SK-N-SH (cell line): Measurements from ENCODE around the gene ACP6. TPM values are rescaled to one million over a fixed set of nuclear protein-coding genes. Genes with fewer than 3 reads are reported as not detected.

Experiments used
- CTCF ChIA-PET: fragments of 300-600, 350-600 bp; formaldehyde crosslinking; extraction: SDS; loops from one replicate; lab custom pipeline; 2021; lab: Yijun Ruan, JAX
- POLR2A ChIA-PET: fragments of 350-600 bp; sonication (Branson Sonifier 250); formaldehyde crosslinking; extraction: SDS; loops from one replicate; lab custom pipeline; 2020; ENCODE audit warnings: antibody characterized with exemption, inconsistent platforms; lab: Yijun Ruan, JAX
- DNase-seq: peaks from one replicate; pipeline ENCODE4 v3.0.0; 2012
- H2AFZ ChIP-seq: fragments of 200-600 bp; sonication (generic); 2 replicates; pipeline ENCODE4 v1.8.1; 2016; ENCODE audit warnings: antibody characterized with exemption, mild to moderate bottlenecking, low read depth
- H3F3A ChIP-seq: fragments of 200-600 bp; sonication (generic); replicated peaks from 2 replicates; pipeline ENCODE3; 2016; ENCODE audit warnings: antibody characterized with exemption, mild to moderate bottlenecking; ENCODE audit not compliant: insufficient read depth
- H3K27ac ChIP-seq, 2 experiments: fragments of 200-500 bp in 1 of 2; fragments of 200-600 bp in 1 of 2; sonication (Bioruptor generic) in 1 of 2; sonication (generic), shearing (Covaris generic) in 1 of 2; 2 replicates each; pipeline versions ENCODE4 v1.5.1 to v1.6.1; 2014 to 2016; ENCODE audit warnings: low read depth in 2 of 2, inconsistent platforms in 1 of 2, low read length in 1 of 2, mild to moderate bottlenecking in 1 of 2, mixed read lengths in 1 of 2
- H3K27me3 ChIP-seq: fragments of 200-600 bp; sonication (generic), shearing (Covaris generic); 2 replicates; pipeline ENCODE4 v1.6.1; 2016; ENCODE audit warnings: mixed run types; ENCODE audit not compliant: insufficient read depth
- H3K36me3 ChIP-seq, 2 experiments: fragments of 200-500 bp in 1 of 2; fragments of 200-600 bp in 1 of 2; sonication (Bioruptor generic) in 1 of 2; sonication (generic) in 1 of 2; replicated peaks in 1 of 2; 2 replicates each; pipeline versions ENCODE3 to v1.5.1; 2014 to 2016; ENCODE audit warnings: low read length in 1 of 2, mild to moderate bottlenecking in 1 of 2; ENCODE audit not compliant: insufficient read depth in 2 of 2, control insufficient read depth in 1 of 2
- H3K4me1 ChIP-seq, 2 experiments: fragments of 200-500 bp in 1 of 2; fragments of 200-600 bp in 1 of 2; sonication (Bioruptor generic) in 1 of 2; sonication (generic), shearing (Covaris generic) in 1 of 2; 2 replicates each; pipeline versions ENCODE4 v1.5.1 to v1.6.1; 2014 to 2016; ENCODE audit warnings: low read depth in 1 of 2, low read length in 1 of 2, mixed run types in 1 of 2; ENCODE audit not compliant: insufficient read depth in 2 of 2, control insufficient read depth in 1 of 2
- H3K4me2 ChIP-seq: fragments of 200-600 bp; sonication (generic), shearing (Covaris generic); 2 replicates; pipeline ENCODE4 v1.6.1; 2017; ENCODE audit warnings: mixed run types
- H3K4me3 ChIP-seq, 2 experiments: fragments of 200-500 bp in 1 of 2; fragments of 200-600 bp in 1 of 2; sonication (Bioruptor generic) in 1 of 2; sonication (generic), shearing (Covaris generic) in 1 of 2; 2 replicates each; pipeline versions ENCODE4 v1.5.1 to v1.8.1; 2014 to 2016; ENCODE audit warnings: low read depth in 2 of 2, inconsistent platforms in 1 of 2, low read length in 1 of 2, mild to moderate bottlenecking in 1 of 2, mixed read lengths in 1 of 2, moderate library complexity in 1 of 2
- H3K79me2 ChIP-seq: fragments of 200-600 bp; sonication (generic); 2 replicates; pipeline ENCODE4 v1.8.1; 2017; ENCODE audit warnings: mild to moderate bottlenecking; ENCODE audit not compliant: insufficient read depth
- H3K9ac ChIP-seq: fragments of 200-600 bp; sonication (generic); 2 replicates; pipeline ENCODE4 v1.6.1; 2017; ENCODE audit warnings: mixed run types
- H3K9me2 ChIP-seq: fragments of 200-600 bp; sonication (generic); 2 replicates; pipeline ENCODE4 v1.6.1; 2017; ENCODE audit warnings: mixed run types
- H3K9me3 ChIP-seq: fragments of 200-600 bp; sonication (generic); 2 replicates; pipeline ENCODE4 v1.6.1; 2017; ENCODE audit warnings: mixed run types, mild to moderate bottlenecking, moderate library complexity
- H4K20me1 ChIP-seq: fragments of 200-600 bp; sonication (generic); 2 replicates; pipeline ENCODE4 v1.6.1; 2017; ENCODE audit warnings: mild to moderate bottlenecking, mixed run types; ENCODE audit not compliant: insufficient read depth
- CHD2 ChIP-seq: fragments of 150-350 bp; IDR thresholded peaks from 2 replicates; pipeline ENCODE4 v1.6.1; 2018; ENCODE audit warnings: low read length; ENCODE audit not compliant: partially characterized antibody
- EP300 ChIP-seq, 2 experiments: IDR thresholded peaks; 2 replicates each; pipeline versions ENCODE4 v1.4.0 to v1.6.1; 2012; ENCODE audit warnings: borderline replicate concordance in 1 of 2, low read depth in 1 of 2, low read length in 1 of 2
- EZH2phosphoT487 ChIP-seq: fragments of 200-600 bp; sonication (generic); IDR thresholded peaks from 2 replicates; pipeline ENCODE4 v1.6.1; 2017; ENCODE audit warnings: low read depth, mixed run types, mild to moderate bottlenecking, antibody characterized with exemption, moderate library complexity, borderline replicate concordance
- GABPA ChIP-seq: IDR thresholded peaks from 2 replicates; pipeline ENCODE4 v1.4.0; 2012; ENCODE audit warnings: low read depth, mild to moderate bottlenecking
- GATA2 ChIP-seq: sonication (generic); formaldehyde crosslinking; IDR thresholded peaks from 2 replicates; pipeline ENCODE4 v1.5.0; 2020; ENCODE audit warnings: mild to moderate bottlenecking, missing genetic modification reagents
- IRF3 ChIP-seq: fragments of 150-350 bp; IDR thresholded peaks from 2 replicates; pipeline ENCODE4 v1.6.1; 2016; ENCODE audit warnings: mild to moderate bottlenecking, low read depth, low read length
- MAX ChIP-seq: IDR thresholded peaks from 2 replicates; pipeline ENCODE4 v1.4.0; 2012; ENCODE audit warnings: low read depth
- MEF2A ChIP-seq: IDR thresholded peaks from 2 replicates; pipeline ENCODE4 v1.4.0; 2012; ENCODE audit warnings: low read depth, borderline replicate concordance
- MXI1 ChIP-seq: IDR thresholded peaks from 2 replicates; pipeline ENCODE4 v1.6.1; 2012; ENCODE audit warnings: mild to moderate bottlenecking, low read depth, low read length, improper control_type of control experiment
- NFIC ChIP-seq: IDR thresholded peaks from 2 replicates; pipeline ENCODE4 v1.4.0; 2012; ENCODE audit warnings: borderline replicate concordance
- NRF1 ChIP-seq: IDR thresholded peaks from 2 replicates; pipeline ENCODE4 v1.6.1; 2012; ENCODE audit warnings: low read depth, mild to moderate bottlenecking, low read length
- POLR2AphosphoS5 ChIP-seq: IDR thresholded peaks from 2 replicates; pipeline ENCODE4 v1.6.1; 2012; ENCODE audit warnings: low read depth, low read length
- RCOR1 ChIP-seq: fragments of 150-350 bp; IDR thresholded peaks from 2 replicates; pipeline ENCODE4 v1.6.1; 2017; ENCODE audit warnings: antibody characterized with exemption, low read length
- REST ChIP-seq: IDR thresholded peaks from 2 replicates; pipeline ENCODE4 v1.6.1; 2012; ENCODE audit warnings: mild to moderate bottlenecking, low read depth, low read length, moderate library complexity
- RFX5 ChIP-seq: IDR thresholded peaks from 2 replicates; pipeline ENCODE4 v1.6.1; 2012; ENCODE audit warnings: mild to moderate bottlenecking, improper control_type of control experiment, low read length
- RXRA ChIP-seq: IDR thresholded peaks from 2 replicates; pipeline ENCODE4 v1.4.0; 2012; ENCODE audit warnings: low read depth, mild to moderate bottlenecking, borderline replicate concordance
- SIN3A ChIP-seq: IDR thresholded peaks from 2 replicates; pipeline ENCODE4 v1.6.1; 2012; ENCODE audit warnings: low read depth, mild to moderate bottlenecking, low read length, moderate library complexity, borderline replicate concordance
- TAF1 ChIP-seq: IDR thresholded peaks from 2 replicates; pipeline ENCODE4 v1.6.1; 2012; ENCODE audit warnings: low read depth, mild to moderate bottlenecking, low read length, moderate library complexity, borderline replicate concordance
- USF1 ChIP-seq: IDR thresholded peaks from 2 replicates; pipeline ENCODE4 v1.4.0; 2012; ENCODE audit warnings: low read depth, borderline replicate concordance
- USF2 ChIP-seq: fragments of 150-350 bp; IDR thresholded peaks from 2 replicates; pipeline ENCODE4 v1.6.1; 2017; ENCODE audit warnings: antibody characterized with exemption, low read length, low read depth, borderline replicate concordance
- whole genome bisulfite sequencing: methylation state at CpG from one replicate; pipeline ENCODE4 v1.1.6; 2017; ENCODE audit warnings: low lambda C conversion rate; 5-methylcytosine and 5-hydroxymethylcytosine counted together
- polyA plus RNA-seq, 3 experiments: library from polyadenylated mRNA; depleted of rRNA; stranded (reverse); fragments of >200 nt; gene quantifications; 2 replicates each; pipeline ENCODE4 v1.2.3, GENCODE V29; 2012

ACP6 gene
- polyA plus RNA-seq, 1 of the 3 experiments (the other 2 are of a cell fraction) = 10.9 TPM

- no peak for TF ChIP-seq USF2
- TF ChIP-seq USF1 = no peak
- TF ChIP-seq RFX5 = no peak
- no peak for TF ChIP-seq MAX
- no peak for TF ChIP-seq POLR2AphosphoS5
Observed at GRCh38 chr1:147673816-147674215, 3.5 kb upstream of the ACP6 start (continued).

- TF ChIP-seq SIN3A (no peak), USF1 (no peak), MXI1 (no peak), NRF1 (no peak), TAF1 (no peak), EP300 (IDR thresholded peaks at IDR 0.05; ENCODE audit: borderline replicate concordance in 1 of 2, low read depth in 1 of 2, low read length in 1 of 2) (no peak), IRF3 (no peak), GABPA (no peak), EZH2phosphoT487 (no peak), NFIC (no peak), GATA2 (CRISPR knock-in tag) (no peak), MAX (no peak), CHD2 (no peak), MEF2A (no peak), REST (no peak), RCOR1 (no peak), RXRA (no peak)
- TF ChIP-seq, all 33 proteins: peak for 0
Observed at GRCh38 chr1:147673406-147673805, 3.1 kb upstream of the ACP6 start.

More at GRCh38 chr1:147673406-147673805, 3.1 kb upstream of the ACP6 start:
- H3K4me2 ChIP-seq = no peak overlapping the region
- no peaks in the 10 kb centered on the region for H3K9me2 ChIP-seq
- peaks cover 6% of the 10 kb centered on the region; the same call in 1 of the 2 replicates for H3K79me2 ChIP-seq
- peaks cover 25% of the 10 kb centered on the region for H3F3A ChIP-seq
- no peak overlapping the region for H3K4me3 ChIP-seq
- H4K20me1 ChIP-seq = no peaks in the 10 kb centered on the region
- no peaks in the 10 kb centered on the region for H3K27me3 ChIP-seq
- WGBS = 7% methylated on average over 2 of the region's 2 CpGs
- peaks cover 6% of the 10 kb centered on the region; the same call in 1 of the 2 replicates for H3K9me3 ChIP-seq
- DNase-seq = no peak
- no peaks in the 10 kb centered on the region for H3K36me3 ChIP-seq
- H3K9ac ChIP-seq = no peak overlapping the region
- POLR2A ChIA-PET = no interaction called here
- H3K4me1 ChIP-seq = peaks cover 7 to 39% of the 10 kb centered on the region in 2 experiments; a peak in 3 of 4 replicates
- H2AFZ ChIP-seq = 0 out of 2 replicates have a peak overlapping the region, but pooled peaks have one; percentile 25
- CTCF ChIA-PET = no interaction called here
- H3K27ac ChIP-seq = no peak overlapping the region
